Middle frontal gyrus (tissue), 1 donor: ENCODE measurements around the gene PTGS1.

Source experiments
- DNase-seq: peaks from one replicate; pipeline ENCODE4 v3.0.0-alpha.2; 2015; ENCODE audit warnings: low spot score; ENCODE audit errors: extremely low spot score

PTGS1 gene

GRCh38 chr9:122372856-122373845 is 2.3 kb downstream of the PTGS1 start:
- no peak for DNase-seq

DNA sequence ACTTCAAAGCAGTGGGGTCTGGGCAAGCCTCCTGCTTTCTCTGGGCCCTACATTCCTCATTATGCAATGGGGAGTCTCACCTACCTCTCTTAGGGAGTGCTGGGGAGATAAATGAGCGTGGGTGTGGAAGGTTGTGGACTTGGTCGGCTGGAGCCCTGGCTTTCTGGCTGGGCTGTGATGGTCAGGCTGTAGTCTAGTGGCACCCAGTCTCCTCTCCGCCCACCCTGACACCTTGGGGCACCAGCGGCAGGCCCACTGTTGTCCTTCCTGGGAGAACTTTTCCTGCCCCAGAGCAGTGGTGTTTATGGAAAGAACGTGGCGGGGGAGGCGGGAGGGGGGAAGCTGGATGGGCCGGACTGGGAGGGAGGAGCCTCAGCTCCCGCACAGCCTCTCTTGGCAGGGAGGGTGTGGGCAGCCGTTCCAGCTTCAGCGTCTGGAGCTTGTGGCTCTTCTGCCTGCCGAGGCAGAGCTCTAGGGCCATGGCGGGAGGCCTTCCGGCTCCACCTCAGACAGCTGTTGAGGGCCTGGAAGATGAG is 4.1 kb downstream of the PTGS1 start:
- no peak for DNase-seq

GRCh38 chr9:122376796-122377195 is 6.0 kb downstream of the PTGS1 start:
- DNase-seq, result no peak

GRCh38 chr9:122377241-122378164 is 6.7 kb downstream of the PTGS1 start:
- no peak for DNase-seq

DNA sequence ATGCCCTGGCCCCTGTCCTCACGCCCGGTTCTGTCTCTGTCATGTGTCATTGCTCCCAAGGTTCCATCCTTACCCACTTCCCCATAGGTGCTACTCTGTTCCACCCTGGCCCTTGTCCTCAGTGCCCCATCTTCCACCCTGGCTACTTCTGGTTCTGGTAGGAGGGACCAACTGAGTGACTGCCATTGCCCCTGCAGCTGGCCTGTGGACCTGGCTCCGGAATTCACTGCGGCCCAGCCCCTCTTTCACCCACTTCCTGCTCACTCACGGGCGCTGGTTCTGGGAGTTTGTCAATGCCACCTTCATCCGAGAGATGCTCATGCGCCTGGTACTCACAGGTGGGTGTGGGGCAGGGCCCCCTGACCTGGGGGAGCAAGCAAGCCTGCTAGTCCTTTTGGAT is 7.4 kb downstream of the PTGS1 start:
- no peak for DNase-seq

DNA sequence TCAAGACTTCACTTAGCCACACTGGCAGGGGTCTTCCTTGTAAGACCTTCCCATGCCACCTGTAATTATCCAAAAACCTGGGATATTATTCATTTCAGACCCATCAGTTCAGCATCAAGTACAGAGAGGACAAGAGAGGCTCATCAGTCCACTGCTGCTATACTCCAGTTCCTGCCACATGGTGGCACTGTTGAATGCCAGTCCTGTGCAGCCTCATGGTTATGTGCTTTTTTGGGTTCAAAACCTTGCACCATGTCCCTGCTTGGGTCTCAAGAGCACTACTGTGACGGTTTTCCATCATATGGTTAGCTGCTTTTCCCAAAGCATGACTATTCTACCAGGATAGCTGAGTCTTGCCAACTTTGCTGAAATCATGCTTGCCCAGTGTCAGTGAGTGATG is 8.5 kb downstream of the PTGS1 start:
- no peak for DNase-seq

DNA sequence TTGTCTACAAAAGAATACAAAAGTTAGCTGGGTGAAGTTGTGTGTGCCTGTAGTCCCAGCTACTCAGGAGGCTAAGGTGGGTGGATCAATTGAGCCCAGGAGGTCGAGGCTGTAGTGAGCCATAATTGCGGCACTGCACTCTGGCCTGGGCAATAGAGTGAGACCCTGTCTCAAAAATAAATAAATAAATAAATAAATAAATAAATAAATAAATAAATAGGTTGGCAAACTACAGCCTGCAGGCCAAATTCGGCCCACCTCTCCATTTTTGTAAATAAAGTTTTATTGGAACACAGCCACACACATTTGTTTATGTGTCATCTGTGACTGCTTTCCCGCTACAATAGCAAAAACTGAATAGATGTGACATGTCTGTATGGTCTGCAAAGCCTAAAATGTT is 9.5 kb downstream of the PTGS1 start:
- DNase-seq, result no peak

GRCh38 chr9:122381206-122381950 is 10.6 kb downstream of the PTGS1 start:
- DNase-seq, result no peak

DNA sequence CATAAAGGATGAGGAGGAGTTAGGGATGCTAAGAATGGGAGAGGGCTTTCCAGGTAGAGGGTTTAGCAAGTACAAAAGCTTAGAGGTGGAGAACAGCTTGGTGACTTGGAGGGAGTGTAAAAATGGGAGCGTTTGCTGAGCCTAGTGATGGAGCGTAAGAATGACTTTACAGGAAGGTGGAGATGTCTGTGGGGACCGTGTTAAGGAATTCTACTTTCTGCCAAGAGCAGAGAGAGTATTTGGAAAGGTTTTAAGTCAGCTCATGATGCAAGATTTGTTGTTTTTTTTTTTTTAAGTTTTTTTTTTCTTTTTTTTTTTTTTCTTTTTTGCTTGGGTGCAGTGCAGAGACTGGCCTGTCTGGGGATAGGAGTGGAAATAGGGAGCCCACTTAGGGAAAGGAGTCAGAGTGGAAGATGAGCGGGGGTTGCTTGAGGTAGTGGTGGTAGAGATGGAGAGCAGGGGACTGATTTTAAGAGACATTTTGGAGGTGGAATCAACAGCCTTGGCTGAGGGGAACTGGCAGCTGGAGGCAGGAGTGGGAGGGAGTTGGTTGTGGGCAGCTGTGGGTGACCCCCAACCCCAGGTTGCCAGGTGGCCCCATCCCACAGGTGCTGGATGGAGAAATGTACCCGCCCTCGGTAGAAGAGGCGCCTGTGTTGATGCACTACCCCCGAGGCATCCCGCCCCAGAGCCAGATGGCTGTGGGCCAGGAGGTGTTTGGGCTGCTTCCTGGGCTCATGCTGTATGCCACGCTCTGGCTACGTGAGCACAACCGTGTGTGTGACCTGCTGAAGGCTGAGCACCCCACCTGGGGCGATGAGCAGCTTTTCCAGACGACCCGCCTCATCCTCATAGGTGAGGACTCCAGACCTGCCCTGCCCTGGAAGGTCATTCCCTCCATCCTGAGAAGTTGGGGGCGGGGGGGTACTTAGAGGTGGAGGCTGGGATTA is 12.4 kb downstream of the PTGS1 start:
- DNase-seq, result no peak

- no peak for DNase-seq
These were observed 13.2 kb downstream of the PTGS1 start for GRCh38 chr9:122383992-122384461.

DNA sequence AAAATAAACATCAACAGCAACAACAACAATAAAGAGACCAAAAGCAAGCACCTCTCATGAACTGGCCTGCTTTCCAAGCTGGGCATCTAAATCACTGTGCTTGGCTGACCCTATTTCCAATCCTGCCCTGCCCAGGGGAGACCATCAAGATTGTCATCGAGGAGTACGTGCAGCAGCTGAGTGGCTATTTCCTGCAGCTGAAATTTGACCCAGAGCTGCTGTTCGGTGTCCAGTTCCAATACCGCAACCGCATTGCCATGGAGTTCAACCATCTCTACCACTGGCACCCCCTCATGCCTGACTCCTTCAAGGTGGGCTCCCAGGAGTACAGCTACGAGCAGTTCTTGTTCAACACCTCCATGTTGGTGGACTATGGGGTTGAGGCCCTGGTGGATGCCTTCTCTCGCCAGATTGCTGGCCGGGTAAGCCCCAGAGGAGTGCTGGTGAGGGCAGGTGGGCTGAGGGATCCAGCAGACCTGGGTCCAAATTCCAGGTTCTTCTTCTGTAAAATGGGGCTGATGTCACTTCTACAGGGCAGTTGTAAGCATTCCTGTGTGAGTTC is 15.6 kb downstream of the PTGS1 start:
- DNase-seq, result no peak

DNA sequence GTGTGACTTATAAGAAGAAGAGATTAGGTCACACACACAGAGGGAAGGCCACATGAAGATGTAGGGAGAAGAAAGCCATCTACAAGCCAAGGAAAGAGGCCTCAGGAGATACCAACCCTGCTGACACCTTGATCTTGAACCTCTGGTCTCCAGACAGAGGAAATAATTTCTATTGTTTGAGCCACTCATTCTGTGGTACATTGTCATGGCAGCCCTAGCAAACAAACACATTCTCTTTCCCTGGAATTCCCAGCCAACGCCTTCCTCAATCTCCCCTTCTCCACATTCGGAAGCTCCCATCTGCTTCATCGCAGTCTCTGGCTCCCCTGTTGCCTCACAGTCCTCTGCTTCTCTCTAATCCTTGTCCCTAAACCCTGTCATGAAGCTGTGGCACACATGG is 16.7 kb downstream of the PTGS1 start:
- DNase-seq, result no peak

DNA sequence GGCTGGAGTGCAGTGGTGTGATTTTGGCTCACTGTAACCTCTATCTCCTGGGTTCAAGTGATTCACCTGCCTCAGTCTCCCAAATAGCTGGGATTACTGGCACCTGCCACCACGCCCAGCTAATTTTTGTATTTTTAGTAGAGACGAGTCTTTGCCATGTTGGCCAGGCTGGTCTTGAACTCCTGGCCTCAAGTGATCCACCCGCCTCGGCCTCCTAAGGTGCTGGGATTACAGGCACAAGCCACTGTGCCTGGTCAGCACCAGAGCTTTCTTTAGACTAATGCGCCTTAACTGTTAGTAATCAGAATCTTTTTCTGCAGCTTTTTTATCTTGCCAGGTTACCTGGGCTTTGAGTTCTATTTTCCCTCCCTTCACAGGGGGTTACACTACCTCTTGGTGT is 18.4 kb downstream of the PTGS1 start:
- DNase-seq, result no peak

DNA sequence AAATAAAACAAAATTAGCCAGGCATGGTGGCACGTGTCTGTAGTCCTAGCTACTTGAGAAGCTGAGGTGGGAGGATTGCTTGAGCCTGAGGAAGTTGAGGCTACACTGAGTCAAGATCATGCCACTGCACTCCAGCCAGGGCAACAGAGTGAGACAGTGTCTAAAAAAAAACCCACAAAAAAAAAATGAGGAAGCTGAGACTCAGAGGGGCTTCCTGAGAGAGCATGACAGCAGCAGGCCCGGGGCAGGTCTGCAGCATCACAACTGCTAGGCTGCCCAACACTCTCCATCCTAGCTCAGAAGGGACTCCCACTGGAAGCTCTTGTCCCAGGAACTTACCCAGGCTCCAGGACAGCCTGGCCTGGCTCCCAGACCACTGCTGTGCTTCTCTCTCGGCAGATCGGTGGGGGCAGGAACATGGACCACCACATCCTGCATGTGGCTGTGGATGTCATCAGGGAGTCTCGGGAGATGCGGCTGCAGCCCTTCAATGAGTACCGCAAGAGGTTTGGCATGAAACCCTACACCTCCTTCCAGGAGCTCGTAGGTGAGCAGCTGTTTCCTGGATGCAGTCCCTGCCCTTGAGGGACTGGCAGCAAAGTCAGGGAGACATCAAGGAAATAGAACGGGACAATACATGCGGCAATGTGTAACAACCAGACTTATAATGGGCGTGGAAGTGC is 19.1 kb downstream of the PTGS1 start:
- no peak for DNase-seq

DNA sequence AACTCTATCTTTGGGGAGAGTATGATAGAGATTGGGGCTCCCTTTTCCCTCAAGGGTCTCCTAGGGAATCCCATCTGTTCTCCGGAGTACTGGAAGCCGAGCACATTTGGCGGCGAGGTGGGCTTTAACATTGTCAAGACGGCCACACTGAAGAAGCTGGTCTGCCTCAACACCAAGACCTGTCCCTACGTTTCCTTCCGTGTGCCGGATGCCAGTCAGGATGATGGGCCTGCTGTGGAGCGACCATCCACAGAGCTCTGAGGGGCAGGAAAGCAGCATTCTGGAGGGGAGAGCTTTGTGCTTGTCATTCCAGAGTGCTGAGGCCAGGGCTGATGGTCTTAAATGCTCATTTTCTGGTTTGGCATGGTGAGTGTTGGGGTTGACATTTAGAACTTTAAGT is 21.5 kb downstream of the PTGS1 start:
- no peak for DNase-seq

DNA sequence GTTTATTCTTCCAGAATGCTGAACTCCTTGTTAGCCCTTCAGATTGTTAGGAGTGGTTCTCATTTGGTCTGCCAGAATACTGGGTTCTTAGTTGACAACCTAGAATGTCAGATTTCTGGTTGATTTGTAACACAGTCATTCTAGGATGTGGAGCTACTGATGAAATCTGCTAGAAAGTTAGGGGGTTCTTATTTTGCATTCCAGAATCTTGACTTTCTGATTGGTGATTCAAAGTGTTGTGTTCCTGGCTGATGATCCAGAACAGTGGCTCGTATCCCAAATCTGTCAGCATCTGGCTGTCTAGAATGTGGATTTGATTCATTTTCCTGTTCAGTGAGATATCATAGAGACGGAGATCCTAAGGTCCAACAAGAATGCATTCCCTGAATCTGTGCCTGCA is 21.9 kb downstream of the PTGS1 start:
- no peak for DNase-seq

DNA sequence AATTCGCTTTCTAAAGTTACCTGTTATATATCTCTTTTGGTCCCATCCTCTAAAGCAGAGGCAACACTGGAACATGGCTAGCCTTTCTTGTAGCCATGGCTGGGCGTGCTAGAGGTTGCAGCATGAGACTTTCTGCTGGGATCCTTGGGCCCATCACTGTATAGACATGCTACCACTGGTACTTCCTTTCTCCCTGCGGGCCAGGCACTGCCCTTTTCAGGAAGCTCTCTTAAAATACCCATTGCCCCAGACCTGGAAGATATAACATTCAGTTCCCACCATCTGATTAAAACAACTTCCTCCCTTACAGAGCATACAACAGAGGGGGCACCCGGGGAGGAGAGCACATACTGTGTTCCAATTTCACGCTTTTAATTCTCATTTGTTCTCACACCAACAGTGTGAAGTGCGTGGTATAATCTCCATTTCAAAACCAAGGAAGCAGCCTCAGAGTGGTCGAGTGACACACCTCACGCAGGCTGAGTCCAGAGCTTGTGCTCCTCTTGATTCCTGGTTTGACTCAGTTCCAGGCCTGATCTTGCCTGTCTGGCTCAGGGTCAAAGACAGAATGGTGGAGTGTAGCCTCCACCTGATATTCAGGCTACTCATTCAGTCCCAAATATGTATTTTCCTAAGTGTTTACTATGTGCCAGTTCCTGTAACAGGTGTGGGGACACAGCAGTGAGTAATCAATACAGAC is 22.6 kb downstream of the PTGS1 start:
- no peak for DNase-seq
